ENCODE data around the gene ZC3H14. TPM values are rescaled to one million over a fixed set of nuclear protein-coding genes. Genes with fewer than 3 reads are reported as not detected.

ZC3H14 gene
- total RNA-seq, 1 experiment from 2014 or later = 90.6 TPM

- Histone ChIP-seq H4K91ac (ENCODE audit: insufficient read length, low read depth, low read length) (no peak overlapping the region), H2BK20ac (ENCODE audit: low read depth, low read length, poor library complexity, severe bottlenecking) (no peak overlapping the region), H3K23ac (ENCODE audit: insufficient read length, low read depth, low read length) (no peak overlapping the region), H4K20me1 (ENCODE audit: control insufficient read depth, insufficient read depth, insufficient read length) (no peaks in the 10 kb centered on the region), H3K18ac (ENCODE audit: insufficient read length, low read depth, low read length) (no peak overlapping the region), H3K4me1 (ENCODE audit: insufficient read depth, low read length) (no peaks in the 10 kb centered on the region), H3K79me1 (ENCODE audit: insufficient read depth, low read depth, low read length, poor library complexity, severe bottlenecking) (no peaks in the 10 kb centered on the region), H2BK12ac (ENCODE audit: insufficient read length, low read depth, low read length) (no peak overlapping the region), H4K8ac (replicated peaks; ENCODE audit: insufficient read length, low read depth, low read length) (no peak overlapping the region), H2AFZ (ENCODE audit: low read length) (no peak overlapping the region), H3K9ac (ENCODE audit: extremely low read depth, insufficient read length, low read length) (no peak overlapping the region), H2BK5ac (ENCODE audit: insufficient read length, low read length) (no peak overlapping the region), H3K9me3 (ENCODE audit: control insufficient read depth, low read depth, low read length) (no peaks in the 10 kb centered on the region), H3K79me2 (ENCODE audit: insufficient read depth, low read length) (no peaks in the 10 kb centered on the region), H2BK120ac (ENCODE audit: low read depth, low read length, poor library complexity, severe bottlenecking) (no peak overlapping the region), H4K5ac (ENCODE audit: insufficient read length, low read depth, low read length) (no peak overlapping the region), H3T11ph (ENCODE audit: low read length) (no peak overlapping the region), H3K27ac (ENCODE audit: insufficient read length, low read depth, low read length) (no peak overlapping the region), H3K27me3 (ENCODE audit: insufficient read depth, low read length) (no peaks in the 10 kb centered on the region), H2BK15ac (ENCODE audit: low read depth, low read length) (no peak overlapping the region), H3K4me2 (ENCODE audit: insufficient read depth, insufficient read length, low read length) (no peak overlapping the region), H2AK5ac (ENCODE audit: insufficient read length, low read length) (no peak overlapping the region), H3K56ac (ENCODE audit: insufficient read length, low read depth, low read length) (no peak overlapping the region), H3K4ac (ENCODE audit: low read depth, low read length) (no peak overlapping the region), H3K14ac (ENCODE audit: insufficient read depth, low read length) (no peak overlapping the region), H3K23me2 (ENCODE audit: insufficient read length, low read depth, low read length, poor library complexity, severe bottlenecking) (no peaks in the 10 kb centered on the region)
- H3K4me3 Mint-ChIP-seq = no peak overlapping the region
- H3K27me3 Mint-ChIP-seq (ENCODE audit: low read depth) = no peaks in the 10 kb centered on the region
- no peaks in the 10 kb centered on the region for H3K4me1 Mint-ChIP-seq
- no peak for TF ChIP-seq CTCF (conservative IDR thresholded peaks at IDR 0.05)
- DNase-seq = no peak
- no peaks in the 10 kb centered on the region for H3K9me3 Mint-ChIP-seq
- no peak overlapping the region for H3K27ac Mint-ChIP-seq
- H3K36me3 Mint-ChIP-seq (ENCODE audit: insufficient read depth in 1 of 3, low read depth in 3 of 3) = no peaks in the 10 kb centered on the region
Observed at GRCh38 chr14:88628033-88628432, 65.2 kb downstream of the ZC3H14 start.
